Hepatocyte (in vitro differentiated cells): Measurements from ENCODE around the gene CENPF. TPM values are rescaled to one million over a fixed set of nuclear protein-coding genes. Genes with fewer than 3 reads are reported as not detected.

Experiments
- DNase-seq: peaks from one replicate; pipeline ENCODE4 v3.0.0-alpha.2; 2016; ENCODE audit warnings: low spot score
- H2AFZ ChIP-seq: fragments of 200-600 bp; sonication (generic); 2 replicates; pipeline ENCODE4 v1.6.0; 2016; ENCODE audit warnings: antibody characterized with exemption, mild to moderate bottlenecking
- H3K27ac ChIP-seq: fragments of 200-600 bp; sonication (generic); 2 replicates; pipeline ENCODE4 v1.5.1; 2016; ENCODE audit warnings: mild to moderate bottlenecking
- H3K27me3 ChIP-seq: fragments of 200-600 bp; sonication (generic); 2 replicates; pipeline ENCODE4 v1.6.1; 2016
- H3K36me3 ChIP-seq: fragments of 200-600 bp; sonication (generic); replicated peaks from 2 replicates; pipeline ENCODE4 v1.5.1; 2016; ENCODE audit warnings: low read depth; ENCODE audit not compliant: insufficient read depth
- H3K4me1 ChIP-seq: fragments of 200-600 bp; sonication (generic); 2 replicates; pipeline ENCODE4 v1.5.1; 2016; ENCODE audit warnings: mild to moderate bottlenecking, moderate library complexity; ENCODE audit not compliant: insufficient read depth
- H3K4me2 ChIP-seq: fragments of 200-600 bp; sonication (generic); 2 replicates; pipeline ENCODE4 v1.6.0; 2016
- H3K4me3 ChIP-seq: fragments of 200-600 bp; sonication (generic); 2 replicates; pipeline ENCODE4 v1.5.1; 2016; ENCODE audit warnings: mild to moderate bottlenecking
- H3K79me2 ChIP-seq: fragments of 200-600 bp; sonication (generic); 2 replicates; pipeline ENCODE4 v1.6.0; 2017; ENCODE audit warnings: mild to moderate bottlenecking
- H3K9me2 ChIP-seq: fragments of 200-600 bp; sonication (generic); replicated peaks from 2 replicates; pipeline ENCODE4 v1.6.0; 2017; ENCODE audit warnings: mild to moderate bottlenecking; ENCODE audit not compliant: insufficient read depth
- H3K9me3 ChIP-seq: fragments of 200-600 bp; sonication (generic); 2 replicates; pipeline ENCODE4 v1.5.1; 2016; ENCODE audit warnings: low read depth, mild to moderate bottlenecking
- H4K20me1 ChIP-seq: fragments of 200-600 bp; sonication (generic); 2 replicates; pipeline ENCODE4 v1.6.0; 2016; ENCODE audit warnings: mild to moderate bottlenecking; ENCODE audit not compliant: insufficient read depth, poor library complexity, severe bottlenecking
- EZH2 ChIP-seq: fragments of 200-600 bp; sonication (generic); IDR thresholded peaks from 2 replicates; pipeline ENCODE4 v1.6.1; 2016; ENCODE audit warnings: antibody characterized with exemption, mild to moderate bottlenecking, borderline replicate concordance
- EZH2phosphoT487 ChIP-seq: fragments of 200-600 bp; sonication (generic); IDR thresholded peaks from one replicate; pipeline ENCODE4 v1.6.1; 2018; ENCODE audit warnings: antibody characterized with exemption, mild to moderate bottlenecking, low read depth, moderate library complexity; ENCODE audit not compliant: unreplicated experiment, severe bottlenecking
- WGBS: methylation state at CpG from one replicate; pipeline ENCODE4 v1.1.6; 2016; ENCODE audit warnings: low lambda C conversion rate; ENCODE audit errors: missing lambda C conversion rate; 5-methylcytosine and 5-hydroxymethylcytosine counted together
- polyA plus RNA-seq: library from polyadenylated mRNA; unstranded; fragments of >200 nt; fragmentation: Nextera tagmentation; extraction: Ambion mirVana; gene quantifications from 2 replicates; pipeline ENCODE4 v1.2.1, GENCODE V29; 2016
- total RNA-seq: library from RNA; depleted of rRNA; stranded (reverse); fragments of >200 nt; gene quantifications from 2 replicates; pipeline ENCODE4 v1.2.3, GENCODE V29; 2014
- TF ChIP-seq, protein P1 (sequence below): fragments of 200-600 bp; sonication (generic); IDR thresholded peaks from 2 replicates; pipeline ENCODE4 v1.5.1; 2016; ENCODE audit warnings: antibody characterized with exemption, mild to moderate bottlenecking; ENCODE audit not compliant: poor library complexity

CENPF gene
- total and polyA plus RNA-seq, 2 experiments from 2014 or later = 8.3 to 16.8 TPM

- no peaks in the 10 kb centered on the region for H3K36me3 ChIP-seq
- H3K27me3 ChIP-seq = no peaks in the 10 kb centered on the region
- no peaks in the 10 kb centered on the region for H3K9me2 ChIP-seq
- H3K4me3 ChIP-seq = no peak overlapping the region
- TF ChIP-seq EZH2 = no peak
- TF ChIP-seq, protein P1, sequence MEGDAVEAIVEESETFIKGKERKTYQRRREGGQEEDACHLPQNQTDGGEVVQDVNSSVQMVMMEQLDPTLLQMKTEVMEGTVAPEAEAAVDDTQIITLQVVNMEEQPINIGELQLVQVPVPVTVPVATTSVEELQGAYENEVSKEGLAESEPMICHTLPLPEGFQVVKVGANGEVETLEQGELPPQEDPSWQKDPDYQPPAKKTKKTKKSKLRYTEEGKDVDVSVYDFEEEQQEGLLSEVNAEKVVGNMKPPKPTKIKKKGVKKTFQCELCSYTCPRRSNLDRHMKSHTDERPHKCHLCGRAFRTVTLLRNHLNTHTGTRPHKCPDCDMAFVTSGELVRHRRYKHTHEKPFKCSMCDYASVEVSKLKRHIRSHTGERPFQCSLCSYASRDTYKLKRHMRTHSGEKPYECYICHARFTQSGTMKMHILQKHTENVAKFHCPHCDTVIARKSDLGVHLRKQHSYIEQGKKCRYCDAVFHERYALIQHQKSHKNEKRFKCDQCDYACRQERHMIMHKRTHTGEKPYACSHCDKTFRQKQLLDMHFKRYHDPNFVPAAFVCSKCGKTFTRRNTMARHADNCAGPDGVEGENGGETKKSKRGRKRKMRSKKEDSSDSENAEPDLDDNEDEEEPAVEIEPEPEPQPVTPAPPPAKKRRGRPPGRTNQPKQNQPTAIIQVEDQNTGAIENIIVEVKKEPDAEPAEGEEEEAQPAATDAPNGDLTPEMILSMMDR = no peak
- no peak for TF ChIP-seq EZH2phosphoT487
- H4K20me1 ChIP-seq = no peaks in the 10 kb centered on the region
- no peak overlapping the region for H3K27ac ChIP-seq
- H3K4me2 ChIP-seq = no peak overlapping the region
- H3K9me3 ChIP-seq = no peaks in the 10 kb centered on the region
- H2AFZ ChIP-seq = no peak overlapping the region
- peaks cover 4% of the 10 kb centered on the region for H3K79me2 ChIP-seq
- no peak for DNase-seq
- WGBS = 97% methylated on average over 4 of the region's 4 CpGs
- no peaks in the 10 kb centered on the region for H3K4me1 ChIP-seq
Measured at GRCh38 chr1:214617246-214617645, 14.3 kb downstream of the CENPF start.

DNA sequence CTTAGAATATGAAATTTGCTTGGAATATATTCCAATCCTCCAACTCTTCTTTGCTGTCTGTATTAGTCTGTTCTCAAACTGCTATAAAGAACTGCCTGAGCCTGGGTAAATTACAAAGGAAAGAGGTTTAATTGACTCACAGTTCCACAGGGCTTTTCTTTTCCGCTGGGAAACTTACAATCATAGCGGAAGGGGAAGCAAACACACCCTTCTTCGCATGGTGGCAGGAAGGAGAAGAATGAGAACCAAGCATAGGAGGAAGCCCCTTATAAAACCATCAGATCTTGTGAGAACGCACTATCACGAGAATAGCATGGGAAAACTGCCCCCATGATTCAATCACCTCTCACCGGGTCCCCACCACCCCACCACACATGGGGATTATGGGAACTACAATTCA, 14.8 kb downstream of the CENPF start:
- Histone ChIP-seq H3K4me2 (no peak overlapping the region), H3K27me3 (no peaks in the 10 kb centered on the region), H3K27ac (no peak overlapping the region), H4K20me1 (no peaks in the 10 kb centered on the region), H3K9me2 (no peaks in the 10 kb centered on the region), H3K4me3 (no peak overlapping the region), H3K4me1 (no peaks in the 10 kb centered on the region), H2AFZ (no peak overlapping the region), H3K9me3 (no peaks in the 10 kb centered on the region), H3K36me3 (no peaks in the 10 kb centered on the region), H3K79me2 (no peaks in the 10 kb centered on the region)
- no peak for DNase-seq
- TF ChIP-seq, protein P1 = no peak
- no peak for TF ChIP-seq EZH2phosphoT487
- TF ChIP-seq EZH2 = no peak
- 95% methylated on average over 6 of the region's 6 CpGs for WGBS

- H4K20me1 ChIP-seq = no peaks in the 10 kb centered on the region
- no peak for DNase-seq
- no peaks in the 10 kb centered on the region for H3K27me3 ChIP-seq
- H2AFZ ChIP-seq = no peak overlapping the region
- no peak overlapping the region for H3K27ac ChIP-seq
- no peaks in the 10 kb centered on the region for H3K36me3 ChIP-seq
- no peaks in the 10 kb centered on the region for H3K9me2 ChIP-seq
- no peak overlapping the region for H3K4me3 ChIP-seq
- no peaks in the 10 kb centered on the region for H3K9me3 ChIP-seq
- H3K79me2 ChIP-seq = no peaks in the 10 kb centered on the region
- no peaks in the 10 kb centered on the region for H3K4me1 ChIP-seq
- WGBS = 100% methylated on average over 2 of the region's 2 CpGs
- no peak overlapping the region for H3K4me2 ChIP-seq
- TF ChIP-seq, protein P1 = no peak
- TF ChIP-seq EZH2phosphoT487 = no peak
Measured at GRCh38 chr1:214621236-214621635, 18.2 kb downstream of the CENPF start.

DNA sequence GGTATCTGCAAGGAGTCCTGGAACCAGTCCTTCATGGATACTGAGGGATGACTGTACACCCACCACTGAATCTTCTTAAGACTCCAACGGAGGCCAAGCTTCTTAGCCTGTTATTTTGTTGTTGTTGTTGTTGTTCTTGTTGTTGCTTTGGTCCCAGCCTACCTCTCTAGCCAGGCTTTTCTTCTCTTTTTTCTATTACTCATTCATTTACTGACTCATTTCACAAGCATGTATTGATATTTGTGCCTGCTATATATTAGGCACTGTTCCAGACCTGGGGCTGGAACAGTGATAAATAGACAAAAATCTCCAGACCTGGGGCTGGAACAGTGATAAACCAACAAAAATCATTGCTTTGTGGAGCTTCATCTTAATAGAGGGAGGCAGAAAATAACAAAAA, 20.4 kb downstream of the CENPF start:
- H3K79me2 ChIP-seq = no peaks in the 10 kb centered on the region
- no peaks in the 10 kb centered on the region for H3K36me3 ChIP-seq
- no peak for TF ChIP-seq EZH2
- H3K4me1 ChIP-seq = no peaks in the 10 kb centered on the region
- H3K4me3 ChIP-seq = no peak overlapping the region
- no peak overlapping the region for H3K27ac ChIP-seq
- whole genome bisulfite sequencing = 94% methylated on average over 1 of the region's 1 CpG
- no peaks in the 10 kb centered on the region for H3K9me2 ChIP-seq
- H3K4me2 ChIP-seq = no peak overlapping the region
- DNase-seq = no peak
- H4K20me1 ChIP-seq = no peaks in the 10 kb centered on the region
- H2AFZ ChIP-seq = no peak overlapping the region
- no peaks in the 10 kb centered on the region for H3K9me3 ChIP-seq
- H3K27me3 ChIP-seq = no peaks in the 10 kb centered on the region
